Measurements from ENCODE around the gene S1PR5. TPM values are rescaled to one million over a fixed set of nuclear protein-coding genes. Genes with fewer than 3 reads are reported as not detected.
A peak's percentile ranks its signal among the peaks of the same experiment; 100 is the strongest.

Gene S1PR5
- total and polyA plus RNA-seq, 12 donors, result 0.12 to 1.1 (median 0.23) TPM; not detected in 3

DNA sequence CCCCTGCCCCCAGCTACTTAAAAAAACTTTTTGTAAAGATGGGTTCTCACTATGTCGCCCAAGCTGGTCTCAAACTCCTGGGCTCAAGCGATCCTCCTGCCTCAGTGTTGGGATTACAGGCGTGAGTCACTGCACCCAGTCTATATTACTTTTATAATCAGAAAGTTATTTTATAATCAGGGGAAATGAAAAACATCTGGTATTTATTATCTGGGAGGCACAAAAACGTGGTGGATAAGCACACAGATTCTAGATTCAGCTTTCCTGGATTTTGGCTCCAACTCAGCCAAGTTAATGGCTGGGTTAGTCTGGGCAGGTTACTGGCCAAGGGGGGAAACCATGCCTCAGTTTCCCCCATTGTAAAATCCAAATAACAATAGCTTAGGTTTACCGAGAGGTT lies 38.8 kb downstream of the S1PR5 start:
- ATAC-seq (no peak), DNase-seq (no peak)
- Histone ChIP-seq H3K9me3 (no peaks in the 10 kb centered on the region), H3K36me3 (no peaks in the 10 kb centered on the region), H3K27ac (no peak overlapping the region), H3K4me1 (peaks cover 0 to 20% (median 6%) of the 10 kb centered on the region in 9 donors), H3K27me3 (no peaks in the 10 kb centered on the region), H3K4me3 (peak overlapping the region in 7 of 10 donors; percentile 45 to 57 (median 54))
- TF ChIP-seq, protein P1, sequence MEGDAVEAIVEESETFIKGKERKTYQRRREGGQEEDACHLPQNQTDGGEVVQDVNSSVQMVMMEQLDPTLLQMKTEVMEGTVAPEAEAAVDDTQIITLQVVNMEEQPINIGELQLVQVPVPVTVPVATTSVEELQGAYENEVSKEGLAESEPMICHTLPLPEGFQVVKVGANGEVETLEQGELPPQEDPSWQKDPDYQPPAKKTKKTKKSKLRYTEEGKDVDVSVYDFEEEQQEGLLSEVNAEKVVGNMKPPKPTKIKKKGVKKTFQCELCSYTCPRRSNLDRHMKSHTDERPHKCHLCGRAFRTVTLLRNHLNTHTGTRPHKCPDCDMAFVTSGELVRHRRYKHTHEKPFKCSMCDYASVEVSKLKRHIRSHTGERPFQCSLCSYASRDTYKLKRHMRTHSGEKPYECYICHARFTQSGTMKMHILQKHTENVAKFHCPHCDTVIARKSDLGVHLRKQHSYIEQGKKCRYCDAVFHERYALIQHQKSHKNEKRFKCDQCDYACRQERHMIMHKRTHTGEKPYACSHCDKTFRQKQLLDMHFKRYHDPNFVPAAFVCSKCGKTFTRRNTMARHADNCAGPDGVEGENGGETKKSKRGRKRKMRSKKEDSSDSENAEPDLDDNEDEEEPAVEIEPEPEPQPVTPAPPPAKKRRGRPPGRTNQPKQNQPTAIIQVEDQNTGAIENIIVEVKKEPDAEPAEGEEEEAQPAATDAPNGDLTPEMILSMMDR (IDR thresholded peaks at IDR 0.05), result no peak
- intact Hi-C loops (cut with DNase I), result loop anchor here in 2 of 10 donors (2.0 to 10.0 kb wide), 2 partner anchors 22 to 74 kb away; partner anchors contain the start of gene CDC37 (in 1 of the 2)
- WGBS, 2 donors, result 27 to 43% methylated on average over 5 of the region's 5 CpGs

- TF ChIP-seq, protein P1 (IDR thresholded peaks at IDR 0.05), result no peak
- Histone ChIP-seq H3K27me3 (no peaks in the 10 kb centered on the region), H3K4me1 (peaks cover 0 to 16% (median 6%) of the 10 kb centered on the region in 9 donors), H3K4me3 (no peak overlapping the region), H3K27ac (no peak overlapping the region), H3K36me3 (no peaks in the 10 kb centered on the region), H3K9me3 (no peaks in the 10 kb centered on the region)
- intact Hi-C loops (cut with DNase I), result loop anchor here in 1 of 10 donors (10.0 kb wide), 1 partner anchor 70 kb away; the partner anchor contains the start of gene CDC37
- DNase-seq (no peak), ATAC-seq (no peak)
- 64 to 67% methylated on average over 6 of the region's 6 CpGs for WGBS, 2 donors
Measured at GRCh38 chr19:10474962-10475451, 42.2 kb downstream of the S1PR5 start.

GRCh38 chr19:10473192-10473591 lies 44.1 kb downstream of the S1PR5 start:
- Histone ChIP-seq H3K4me3 (no peak overlapping the region), H3K9me3 (no peaks in the 10 kb centered on the region), H3K27me3 (no peaks in the 10 kb centered on the region), H3K4me1 (peaks cover 0 to under 1% (median 0%) of the 10 kb centered on the region in 9 donors), H3K36me3 (peaks cover 0 to under 1% (median 0%) of the 10 kb centered on the region in 9 donors), H3K27ac (no peak overlapping the region)
- 67 to 85% methylated on average over 5 of the region's 5 CpGs for WGBS, 2 donors
- ATAC-seq (peak in 1 of 8 donors; percentile 28), DNase-seq (no peak)
- intact Hi-C loops (cut with DNase I), result loop anchor here in 1 of 10 donors (10.0 kb wide), 1 partner anchor 68 kb away; the partner anchor contains the start of gene CDC37
- TF ChIP-seq, protein P1 (IDR thresholded peaks at IDR 0.05), result no peak

DNA sequence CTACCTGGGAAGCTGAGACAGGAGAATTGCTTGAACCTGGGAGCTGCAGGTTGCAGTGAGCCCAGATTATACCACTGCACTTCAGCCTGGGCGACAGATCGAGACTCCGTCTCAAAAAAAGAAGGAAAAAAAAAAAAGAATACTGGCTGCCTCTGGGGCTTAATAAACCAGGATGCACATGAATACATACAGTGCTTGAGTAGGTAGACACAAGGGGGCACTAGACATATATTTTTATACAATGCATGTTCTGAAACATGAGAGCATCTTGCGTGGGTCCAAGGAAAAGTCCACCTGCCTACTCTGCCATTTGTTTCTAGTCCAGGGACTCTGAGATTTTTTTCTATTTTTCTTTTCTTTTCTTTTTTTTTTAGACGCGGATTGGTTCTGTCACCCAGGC lies 45.3 kb downstream of the S1PR5 start:
- 44 to 61% methylated on average over 6 of the region's 6 CpGs for WGBS, 2 donors
- Histone ChIP-seq H3K27me3 (no peaks in the 10 kb centered on the region), H3K4me3 (no peak overlapping the region), H3K4me1 (no peaks in the 10 kb centered on the region), H3K9me3 (no peaks in the 10 kb centered on the region), H3K27ac (no peak overlapping the region), H3K36me3 (peaks cover 0 to 13% (median 6%) of the 10 kb centered on the region in 9 donors)
- DNase-seq (no peak), ATAC-seq (no peak)
- intact Hi-C loops (cut with DNase I), result loop anchor here in 1 of 10 donors (10.0 kb wide), 1 partner anchor 67 kb away; the partner anchor contains the start of gene CDC37
- TF ChIP-seq, protein P1 (IDR thresholded peaks at IDR 0.05), result peak in 7 of 9 donors; percentile 13 to 45 (median 29)

All from heart right ventricle (tissue), 16 donors.